Measurements from ENCODE around the gene PSMC3IP.

- no peak for TF ChIP-seq EP300 (IDR thresholded peaks at IDR 0.05)
- no peak for TF ChIP-seq CTCF (IDR thresholded peaks at IDR 0.05)
Measured at GRCh38 chr17:42617956-42618431, 40.5 kb upstream of the PSMC3IP start.

Data from tibial nerve (tissue), 4 donors.